SK-MEL-5 (cell line): ENCODE results near the gene NELL1. TPM values are rescaled to one million over a fixed set of nuclear protein-coding genes. Genes with fewer than 3 reads are reported as not detected.

Source experiments
- DNase-seq: peaks from one replicate; pipeline ENCODE4 v3.0.0-alpha.2; 2016; ENCODE audit warnings: low read depth, low spot score
- in situ Hi-C: cut with HindIII; loops from 2 replicates; pipeline ENCODE4 v1.10.0; 2016; ENCODE audit warnings: low sequenced_read_pairs, high pct_unique_total_duplicates, low pct_unique_long_range_greater_than_20kb
- total RNA-seq: library from RNA; depleted of rRNA; stranded (reverse); fragments of >200 nt; shearing (Covaris generic); gene quantifications from 2 replicates; pipeline ENCODE4 v1.2.3, GENCODE V29; 2014

Gene NELL1
- total RNA-seq, 1 experiment from 2014 or later: not detected

DNA sequence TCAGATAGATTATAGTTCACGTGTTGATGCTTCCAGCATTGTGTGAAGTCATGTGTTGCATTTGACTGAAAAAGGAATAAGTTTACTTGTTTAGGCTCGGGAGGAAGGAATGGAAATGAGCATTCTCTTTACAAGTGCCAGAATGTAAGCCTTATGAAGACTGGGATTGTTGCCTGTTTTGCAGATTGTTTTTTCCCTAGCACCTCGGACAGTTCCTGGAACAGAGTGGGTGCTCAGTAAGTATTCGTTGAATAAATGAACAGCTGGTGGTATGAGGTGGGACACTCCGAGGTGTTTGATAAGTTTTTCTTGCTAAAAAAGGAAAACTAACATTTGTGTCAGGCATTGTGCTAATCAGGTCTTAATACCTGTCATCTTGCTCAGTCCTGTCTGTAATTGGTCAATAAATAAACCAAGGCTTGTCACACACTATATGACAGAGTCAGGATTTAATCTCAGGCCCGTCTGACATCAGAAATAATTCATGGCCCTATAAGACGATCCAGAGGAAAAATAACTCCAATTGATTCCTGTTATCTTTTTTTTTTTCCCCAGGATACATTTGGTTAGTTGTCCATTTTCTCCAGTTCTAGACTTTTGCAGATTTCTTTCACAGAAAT is 304.7 kb downstream of the NELL1 start:
- DNase-seq: no peak
- in situ Hi-C loops: no loop called here

DNA sequence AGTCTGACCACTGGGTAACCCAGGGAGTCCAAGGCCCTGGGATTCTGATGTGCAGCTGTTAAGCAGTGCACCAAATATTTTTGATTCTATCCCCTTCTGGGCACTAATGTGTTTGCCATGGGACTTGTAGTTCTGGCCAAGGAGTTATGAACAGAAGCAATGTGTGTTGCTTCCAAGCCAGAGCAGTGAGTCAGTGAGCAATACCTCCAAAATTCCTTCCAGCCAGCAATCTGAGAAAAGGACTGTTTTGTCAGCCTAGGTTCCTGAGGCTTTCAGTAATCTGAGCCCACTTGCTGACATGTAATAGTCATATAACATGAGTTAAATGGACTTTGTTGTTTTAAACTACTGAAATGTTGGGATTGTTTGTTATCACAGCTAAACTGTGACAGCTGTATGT is 311.4 kb downstream of the NELL1 start:
- no peak for DNase-seq
- in situ Hi-C loops: no loop called here

DNA sequence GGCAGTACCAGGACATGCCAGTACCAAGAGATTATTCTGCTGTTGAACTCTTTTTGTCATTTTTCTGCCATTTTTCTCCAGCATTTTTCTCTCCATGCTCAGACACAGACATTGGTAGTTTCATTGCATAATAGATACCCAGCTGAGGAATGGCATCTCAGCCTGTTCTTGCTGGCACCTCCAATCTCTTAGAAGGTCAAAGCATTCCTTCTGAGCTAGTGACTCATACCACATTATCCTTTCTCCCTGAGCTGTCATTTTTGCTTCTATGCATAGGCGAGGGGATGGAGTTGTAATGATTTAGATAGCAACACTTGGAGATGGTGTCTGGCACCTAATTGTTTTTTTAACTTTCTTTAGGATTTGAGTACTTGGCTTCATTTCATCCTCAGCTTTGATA is 321.1 kb downstream of the NELL1 start:
- in situ Hi-C loops: no loop called here
- DNase-seq: no peak

GRCh38 chr11:20991471-20991870 is 322.1 kb downstream of the NELL1 start:
- no peak for DNase-seq
- in situ Hi-C loops: no loop called here

GRCh38 chr11:21007297-21007696 is 337.9 kb downstream of the NELL1 start:
- in situ Hi-C loops: no loop called here
- no peak for DNase-seq

DNA sequence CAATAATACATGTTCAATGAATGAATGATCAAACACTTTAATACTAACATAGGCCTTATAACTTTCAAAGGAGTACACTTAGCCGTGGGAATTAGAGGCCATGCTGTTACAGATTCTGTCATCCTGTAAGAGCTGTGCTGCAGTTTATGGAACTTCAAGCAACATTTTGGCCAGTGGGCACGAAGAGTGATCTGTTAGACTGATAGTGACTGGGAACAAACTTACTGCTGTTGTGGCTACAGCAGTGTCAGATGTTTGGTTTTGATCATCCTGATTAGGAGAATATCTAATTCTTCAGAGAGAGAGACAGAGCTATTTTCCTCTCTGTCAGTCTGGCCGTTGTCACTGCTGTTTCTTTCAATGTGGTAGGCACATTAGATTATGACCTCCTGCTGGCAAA is 348.9 kb downstream of the NELL1 start:
- DNase-seq: no peak
- in situ Hi-C loops: no loop called here

GRCh38 chr11:21026685-21027084 is 357.3 kb downstream of the NELL1 start:
- in situ Hi-C loops: no loop called here
- DNase-seq: no peak

DNA sequence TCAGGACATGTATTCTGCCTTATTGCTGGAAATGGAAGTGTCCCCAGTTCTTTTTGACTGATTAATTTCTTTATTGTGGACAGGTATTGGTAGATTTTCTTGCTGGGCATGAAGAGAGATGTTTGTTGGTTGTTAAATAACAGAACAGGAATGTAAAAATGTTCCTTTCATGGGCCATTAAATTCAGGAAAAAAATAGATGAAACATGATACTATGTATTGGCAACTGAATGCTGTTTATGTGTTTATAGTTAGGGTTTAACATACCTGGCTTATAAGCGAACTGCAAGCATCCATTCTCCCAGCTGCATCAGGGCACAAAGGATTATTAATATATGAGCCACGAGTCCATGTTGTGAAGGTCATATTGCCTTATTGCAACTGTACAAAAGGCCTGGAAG is 368.5 kb downstream of the NELL1 start:
- in situ Hi-C loops: no loop called here

GRCh38 chr11:21038801-21039200 is 369.4 kb downstream of the NELL1 start:
- in situ Hi-C loops: no loop called here
- no peak for DNase-seq

More for the DNA sequence above, 368.5 kb downstream of the NELL1 start:
- DNase-seq: no peak

GRCh38 chr11:21040630-21041029 is 371.2 kb downstream of the NELL1 start:
- in situ Hi-C loops: no loop called here
- no peak for DNase-seq

- no peak for DNase-seq
- in situ Hi-C loops: no loop called here
Measured at GRCh38 chr11:21048626-21049025, 379.2 kb downstream of the NELL1 start.

DNA sequence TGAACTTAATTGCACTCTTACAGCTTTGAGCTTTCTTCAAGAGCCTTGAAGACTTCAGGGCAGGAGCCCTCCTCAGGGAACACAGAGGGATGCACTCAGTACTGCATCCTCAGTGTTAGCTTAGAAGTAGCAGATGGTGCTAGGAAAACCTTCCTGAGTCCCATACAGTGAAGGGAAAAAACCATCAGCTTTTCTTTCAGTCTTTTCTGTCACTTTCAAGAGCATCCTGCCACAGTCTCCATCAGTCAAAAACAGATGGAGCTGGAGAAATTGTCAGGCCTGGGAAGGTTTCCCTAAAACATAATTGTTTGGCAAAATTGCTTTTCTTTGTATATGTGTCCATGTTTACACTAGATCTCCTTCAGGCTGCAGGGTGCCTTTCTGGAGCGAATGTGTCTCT is 384.1 kb downstream of the NELL1 start:
- in situ Hi-C loops: no loop called here

GRCh38 chr11:21056644-21057043 is 387.3 kb downstream of the NELL1 start:
- DNase-seq: no peak
- in situ Hi-C loops: no loop called here

More for the DNA sequence above, 384.1 kb downstream of the NELL1 start:
- DNase-seq: no peak

- in situ Hi-C loops: no loop called here
- no peak for DNase-seq
Measured at GRCh38 chr11:21059879-21060278, 390.5 kb downstream of the NELL1 start.

GRCh38 chr11:21066030-21066429 is 396.6 kb downstream of the NELL1 start:
- in situ Hi-C loops: no loop called here

DNA sequence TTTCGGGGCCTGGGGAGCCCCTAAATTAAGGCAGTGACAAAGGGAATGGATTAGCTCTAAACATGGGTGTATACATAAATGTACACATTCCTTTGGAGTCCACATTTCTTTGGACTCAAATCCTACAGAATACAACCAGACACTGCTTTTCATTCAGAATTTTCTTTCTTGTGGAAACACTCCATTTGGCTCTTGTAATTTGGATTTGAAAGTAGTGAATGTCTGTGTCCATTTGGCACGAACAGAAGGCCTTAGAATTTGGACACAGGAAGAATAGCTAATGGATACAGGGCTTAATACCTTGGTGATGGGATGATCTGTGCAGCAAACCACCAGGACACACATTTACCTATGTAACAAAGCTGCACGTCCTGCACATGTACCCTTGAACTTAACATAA is 399.5 kb downstream of the NELL1 start:
- no peak for DNase-seq
- in situ Hi-C loops: no loop called here

More at GRCh38 chr11:21066030-21066429, 396.6 kb downstream of the NELL1 start:
- DNase-seq: no peak

GRCh38 chr11:21069909-21070308 is 400.5 kb downstream of the NELL1 start:
- DNase-seq: no peak
- in situ Hi-C loops: no loop called here

- in situ Hi-C loops: no loop called here
- DNase-seq: no peak
Measured at GRCh38 chr11:21072558-21072957, 403.2 kb downstream of the NELL1 start.

DNA sequence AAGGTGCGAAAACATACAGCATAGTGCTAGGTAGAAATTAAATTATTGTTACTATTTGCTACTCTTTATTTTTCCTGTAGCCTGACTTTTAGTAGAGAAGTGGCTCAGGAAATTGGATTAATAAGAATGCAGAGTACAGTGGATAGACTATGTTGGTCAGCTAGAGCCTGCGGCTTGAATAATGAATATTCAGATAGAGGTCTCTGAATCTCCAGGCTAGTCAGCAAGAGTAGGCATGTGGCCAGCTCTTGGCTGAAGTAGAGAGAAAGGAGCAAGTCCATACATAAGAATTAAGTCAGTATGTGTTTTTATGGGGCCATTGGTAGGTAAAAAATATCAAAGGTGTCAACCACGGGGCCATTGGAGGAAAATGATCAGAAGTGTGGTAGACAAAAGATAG is 413.5 kb downstream of the NELL1 start:
- in situ Hi-C loops: no loop called here
- no peak for DNase-seq

- DNase-seq: no peak
- in situ Hi-C loops: no loop called here
Measured at GRCh38 chr11:21088930-21089329, 419.5 kb downstream of the NELL1 start.
